DND-41 (cell line): Measurements from ENCODE around the gene EDEM3.

ENCODE experiments used
- ATAC-seq: fragments of 200-7000 bp; cut with Tn5 transposase; 3 replicates; pipeline ENCODE4 v1.9.1; 2021; ENCODE audit warnings: low read depth; ENCODE audit not compliant: insufficient read depth
- DNase-seq: peaks from one replicate; pipeline ENCODE4 v3.0.0-alpha.2; 2020
- H2AFZ ChIP-seq: 2 replicates; pipeline ENCODE4 v1.6.0; 2012; ENCODE audit warnings: low read depth, low read length
- H3K27ac ChIP-seq: 2 replicates; pipeline ENCODE4 v1.5.1; 2012; ENCODE audit warnings: low read length, inconsistent platforms
- H3K27me3 ChIP-seq: fragments of 200-600 bp; sonication (generic); 2 replicates; pipeline ENCODE4 v1.6.0; 2012; ENCODE audit warnings: low read length, mild to moderate bottlenecking, inconsistent platforms; ENCODE audit not compliant: insufficient read depth, poor library complexity
- H3K36me3 ChIP-seq: 2 replicates; pipeline ENCODE4 v1.5.1; 2012; ENCODE audit warnings: low read length, inconsistent platforms; ENCODE audit not compliant: insufficient read depth
- H3K4me1 ChIP-seq: 2 replicates; pipeline ENCODE4 v1.5.1; 2012; ENCODE audit warnings: mild to moderate bottlenecking, low read length; ENCODE audit not compliant: insufficient read depth
- H3K4me2 ChIP-seq: 2 replicates; pipeline ENCODE4 v1.6.0; 2012; ENCODE audit warnings: mild to moderate bottlenecking, moderate library complexity, low read length, inconsistent platforms; ENCODE audit not compliant: insufficient read depth
- H3K4me3 ChIP-seq, 2 experiments: fragments of 200-600 bp in 1 of 2; shearing (Covaris generic) in 1 of 2; 2 replicates each; pipeline ENCODE4 v1.5.1; 2012 to 2016; ENCODE audit warnings: inconsistent platforms in 2 of 2, low read length in 2 of 2, mild to moderate bottlenecking in 2 of 2, low read depth in 1 of 2, moderate library complexity in 1 of 2
- H3K79me2 ChIP-seq: 2 replicates; pipeline ENCODE4 v1.6.0; 2012; ENCODE audit warnings: low read length, inconsistent platforms; ENCODE audit not compliant: insufficient read depth
- H3K9ac ChIP-seq: 2 replicates; pipeline ENCODE4 v1.6.0; 2012; ENCODE audit warnings: low read depth, mild to moderate bottlenecking, inconsistent platforms, low read length, moderate library complexity
- H3K9me3 ChIP-seq: 2 replicates; pipeline ENCODE4 v1.5.1; 2012; ENCODE audit warnings: low read length, moderate library complexity, mild to moderate bottlenecking, inconsistent platforms; ENCODE audit not compliant: insufficient read depth, severe bottlenecking
- H4K20me1 ChIP-seq: 2 replicates; pipeline ENCODE4 v1.6.0; 2012; ENCODE audit warnings: low read length; ENCODE audit not compliant: insufficient read depth
- CTCF ChIP-seq: IDR thresholded peaks from 2 replicates; pipeline ENCODE4 v1.5.1; 2012; ENCODE audit warnings: borderline replicate concordance, low read length, moderate library complexity, mild to moderate bottlenecking; ENCODE audit not compliant: poor library complexity, severe bottlenecking; ENCODE audit errors: extremely low read depth
- EZH2 ChIP-seq: IDR thresholded peaks from 3 replicates; pipeline ENCODE4 v1.6.1; 2012; ENCODE audit warnings: borderline replicate concordance, low read depth, mild to moderate bottlenecking, moderate library complexity, low read length, inconsistent platforms; ENCODE audit not compliant: severe bottlenecking

EDEM3 gene

DNA sequence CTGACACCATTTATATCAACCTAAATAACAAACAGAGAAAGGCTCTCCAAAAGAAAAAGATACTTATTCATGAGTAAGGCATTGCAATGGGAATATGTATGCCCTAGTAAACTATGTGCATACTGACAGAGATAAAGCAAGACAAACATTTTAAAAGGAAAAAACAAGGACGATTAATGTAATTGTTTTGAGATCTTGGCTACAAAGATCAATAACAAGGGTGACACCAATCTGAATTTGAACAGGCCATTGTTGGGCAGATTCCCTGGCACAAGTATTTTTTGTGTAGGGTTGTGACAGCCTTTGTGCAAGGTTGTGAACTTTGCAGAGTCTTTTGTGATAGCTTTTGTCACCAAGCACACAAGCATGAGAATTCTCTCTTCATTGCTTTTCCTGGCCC is 85.3 kb downstream of the EDEM3 start:
- Histone ChIP-seq H3K36me3 (no peaks in the 10 kb centered on the region), H3K9me3 (no peaks in the 10 kb centered on the region), H3K27me3 (no peaks in the 10 kb centered on the region), H3K79me2 (no peaks in the 10 kb centered on the region), H3K4me2 (no peak overlapping the region), H3K4me1 (no peaks in the 10 kb centered on the region), H2AFZ (no peak overlapping the region), H3K4me3 (no peak overlapping the region), H3K27ac (no peak overlapping the region), H4K20me1 (no peaks in the 10 kb centered on the region), H3K9ac (no peak overlapping the region)
- no peak for ATAC-seq
- TF ChIP-seq CTCF (no peak), EZH2 (no peak)
- no peak for DNase-seq

DNA sequence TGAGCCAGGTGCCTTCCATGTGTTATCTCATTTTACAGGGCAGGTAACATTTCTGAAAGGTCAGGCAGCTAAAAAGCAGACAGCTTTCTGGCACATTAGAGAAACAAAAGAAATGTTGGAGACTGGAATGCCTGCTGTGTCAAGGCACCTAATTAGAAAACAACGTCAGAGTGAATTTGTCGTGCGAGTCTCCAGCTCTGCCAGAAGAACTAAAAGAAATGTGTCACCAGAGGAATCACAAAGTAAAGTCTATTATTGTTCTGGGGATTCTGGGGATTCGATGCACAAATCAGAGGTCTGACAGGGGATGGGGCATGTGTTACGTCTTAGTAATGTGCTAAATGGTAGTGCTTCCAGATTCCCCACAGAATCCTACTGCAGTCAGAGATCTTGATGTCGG is 89.3 kb downstream of the EDEM3 start:
- no peaks in the 10 kb centered on the region for H3K4me1 ChIP-seq
- H3K79me2 ChIP-seq = no peaks in the 10 kb centered on the region
- DNase-seq (no peak), ATAC-seq (no peak)
- H3K4me2 ChIP-seq = no peak overlapping the region
- H4K20me1 ChIP-seq = no peaks in the 10 kb centered on the region
- TF ChIP-seq EZH2 (no peak), CTCF (no peak)
- H3K4me3 ChIP-seq = no peak overlapping the region
- H3K9me3 ChIP-seq = no peaks in the 10 kb centered on the region
- H3K9ac ChIP-seq = no peak overlapping the region
- no peak overlapping the region for H2AFZ ChIP-seq
- H3K27me3 ChIP-seq = no peaks in the 10 kb centered on the region
- H3K36me3 ChIP-seq = no peaks in the 10 kb centered on the region
- H3K27ac ChIP-seq = no peak overlapping the region

DNA sequence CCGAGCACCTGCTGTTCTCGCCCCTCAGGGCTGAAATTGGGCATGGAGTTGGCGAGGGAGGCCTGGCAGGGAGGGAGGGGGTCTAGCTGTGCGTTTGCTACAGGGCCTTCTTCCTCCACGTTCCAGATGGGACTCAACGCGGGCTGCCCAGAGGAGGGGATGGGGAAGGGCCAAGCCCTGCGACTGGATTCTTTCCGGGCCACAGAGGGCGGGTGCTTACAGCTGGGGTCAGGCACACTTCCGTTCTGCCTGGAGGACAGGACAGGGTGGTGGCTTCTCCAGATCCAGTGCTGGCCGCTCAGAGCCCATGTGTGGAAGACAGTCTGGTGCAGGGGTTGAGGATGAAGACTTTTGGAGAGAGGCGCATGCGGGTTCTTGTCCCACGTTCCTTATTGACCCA is 90.0 kb downstream of the EDEM3 start:
- Histone ChIP-seq H3K27ac (no peak overlapping the region), H3K9ac (no peak overlapping the region), H3K9me3 (no peaks in the 10 kb centered on the region), H3K27me3 (no peaks in the 10 kb centered on the region), H3K36me3 (no peaks in the 10 kb centered on the region), H3K4me1 (no peaks in the 10 kb centered on the region), H3K79me2 (no peaks in the 10 kb centered on the region), H3K4me2 (no peak overlapping the region), H2AFZ (no peak overlapping the region), H3K4me3 (no peak overlapping the region), H4K20me1 (no peaks in the 10 kb centered on the region)
- ATAC-seq (no peak), DNase-seq (no peak)
- TF ChIP-seq CTCF = no peak
- TF ChIP-seq EZH2 = no peak
